Kasumi-1 (cell line): ENCODE results near the gene TCF3.
"Not testable (repeated sequence)": the region's sequence is repeated elsewhere in the genome, so short reads cannot be mapped to it uniquely, and the experiment has no call there.

ENCODE experiments used
- DNase-seq, 2 experiments: peaks; one replicate each; lab custom pipeline; 2025; lab: John Stamatoyannopoulos, UW

Gene TCF3

DNA sequence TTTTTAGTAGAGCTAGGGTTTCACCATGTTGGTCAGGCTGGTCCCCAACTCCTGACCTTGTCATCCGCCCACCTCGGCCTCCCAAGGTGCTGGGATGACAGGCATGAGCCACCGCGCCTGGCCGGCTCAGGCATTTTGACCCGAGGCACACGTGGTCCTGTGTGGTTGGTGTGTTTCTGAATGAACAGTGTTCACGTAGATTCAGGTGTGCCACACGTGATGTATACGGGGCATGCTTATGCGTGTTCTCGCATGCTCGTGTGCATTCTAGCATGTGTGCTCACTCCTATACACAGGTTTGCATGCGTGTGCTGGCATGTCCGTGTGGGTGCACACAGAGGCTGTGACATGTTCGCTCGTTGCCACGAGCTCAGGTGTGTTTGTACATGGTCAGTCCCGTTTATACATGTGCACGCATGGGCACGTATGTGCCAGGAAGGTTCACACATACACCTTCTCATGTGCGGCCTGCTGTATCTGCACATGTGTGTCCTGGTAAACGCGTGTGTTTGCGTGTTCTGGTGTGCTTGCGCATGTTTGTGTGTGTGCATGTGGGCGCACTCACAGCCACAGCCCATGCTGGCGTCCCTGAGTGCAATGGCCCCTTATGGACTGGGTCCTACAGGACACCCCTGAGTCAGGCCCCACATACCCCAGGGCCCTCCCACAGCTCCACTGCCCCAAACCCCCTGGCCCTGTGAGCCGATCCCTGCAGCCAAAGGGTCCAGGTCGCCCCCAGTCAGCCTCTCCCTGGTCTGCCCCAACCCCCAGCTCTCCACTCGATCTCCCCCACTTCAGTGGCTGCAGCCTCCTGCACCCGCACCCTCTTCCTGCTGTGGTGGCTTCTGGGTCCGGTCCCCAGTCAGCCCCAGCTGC lies 20.6 kb upstream of the TCF3 start:
- DNase-seq = no peak

GRCh38 chr19:1672038-1672768 lies 19.8 kb upstream of the TCF3 start:
- DNase-seq = peak; percentile 10 to 25

DNA sequence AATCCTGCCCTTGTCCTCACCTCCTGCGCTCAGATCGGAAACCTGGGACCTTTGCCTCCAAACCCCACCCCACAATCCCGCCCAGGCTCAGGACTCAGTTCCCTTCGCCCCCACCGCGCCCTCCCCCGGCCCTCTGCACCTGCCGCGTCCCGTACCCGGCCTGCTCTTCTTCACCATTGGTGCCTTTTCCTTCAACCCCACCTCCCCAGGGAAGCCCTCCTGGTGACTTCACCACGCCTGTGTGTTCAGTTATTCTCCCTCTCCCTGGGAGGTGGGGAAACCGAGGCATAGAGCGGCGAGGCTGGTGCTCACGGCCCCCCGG lies 19.3 kb upstream of the TCF3 start:
- DNase-seq = peak in 1 of 2 experiments; percentile 44

GRCh38 chr19:1670747-1671146 lies 18.3 kb upstream of the TCF3 start:
- not testable (repeated sequence) for DNase-seq

DNA sequence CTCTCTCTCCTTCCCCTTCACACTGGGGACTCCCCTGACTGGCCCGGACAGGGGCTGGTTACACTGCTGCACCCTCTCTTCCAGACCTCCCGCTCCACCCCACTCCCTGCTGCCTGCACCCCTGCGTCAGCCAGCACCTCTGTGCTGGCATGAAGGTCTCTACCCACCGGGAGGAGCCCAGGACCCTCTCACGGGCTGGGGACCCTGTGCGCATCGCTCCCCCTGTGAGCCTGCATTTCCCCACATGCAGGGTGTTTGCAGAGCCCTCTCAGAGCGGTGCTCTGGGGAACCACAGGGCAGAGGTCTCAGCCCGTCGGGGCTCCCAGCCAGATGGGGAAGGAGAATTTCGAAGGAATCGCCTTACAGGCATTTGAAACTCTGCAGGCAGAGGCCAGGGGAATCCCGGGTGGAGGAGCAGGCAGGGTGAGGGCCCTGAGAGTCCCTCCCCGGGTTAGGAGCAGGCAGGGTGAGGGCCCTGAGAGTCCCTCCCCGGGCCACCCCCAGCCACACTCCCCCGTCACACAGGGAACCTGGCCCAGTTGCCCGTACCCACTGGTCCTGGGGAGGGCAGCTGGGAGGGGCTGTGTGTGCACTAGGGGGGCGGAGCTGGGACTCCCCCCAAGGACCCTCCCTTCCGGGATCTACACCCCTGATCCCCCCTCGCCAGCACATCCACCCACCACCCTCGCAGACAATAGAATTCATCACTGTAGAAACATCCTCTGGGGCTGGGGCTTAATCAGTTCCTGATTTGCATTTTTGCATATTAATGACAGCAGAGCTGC lies 16.3 kb upstream of the TCF3 start:
- DNase-seq = peak in 1 of 2 experiments; percentile 15

DNA sequence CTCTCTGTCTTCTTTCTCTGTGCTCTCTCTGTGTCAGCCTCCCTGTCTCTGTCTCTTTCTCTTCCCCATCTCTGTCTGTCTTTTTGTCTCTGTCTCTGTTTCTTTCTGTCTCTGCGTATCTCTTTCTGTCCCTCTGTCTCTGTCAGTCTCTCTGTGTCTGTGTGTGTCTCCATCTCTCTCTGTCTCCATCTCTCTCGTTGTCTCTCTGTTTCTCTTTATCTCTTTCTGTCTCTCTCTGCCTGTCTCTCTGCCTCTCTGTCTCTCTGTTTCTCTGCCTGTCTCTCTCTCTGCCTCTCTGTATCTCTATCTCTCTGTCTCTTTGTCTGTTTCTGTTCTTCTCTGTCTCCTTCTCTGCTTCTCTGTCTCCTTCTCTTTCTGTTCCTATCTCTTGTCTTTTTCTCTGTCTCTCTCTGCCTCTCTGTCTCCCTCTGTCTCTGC lies 15.7 kb upstream of the TCF3 start:
- DNase-seq = no peak

- DNase-seq = no peak
Observed at GRCh38 chr19:1665565-1666047, 13.2 kb upstream of the TCF3 start.

GRCh38 chr19:1663852-1664251 lies 11.4 kb upstream of the TCF3 start:
- DNase-seq = no peak

DNA sequence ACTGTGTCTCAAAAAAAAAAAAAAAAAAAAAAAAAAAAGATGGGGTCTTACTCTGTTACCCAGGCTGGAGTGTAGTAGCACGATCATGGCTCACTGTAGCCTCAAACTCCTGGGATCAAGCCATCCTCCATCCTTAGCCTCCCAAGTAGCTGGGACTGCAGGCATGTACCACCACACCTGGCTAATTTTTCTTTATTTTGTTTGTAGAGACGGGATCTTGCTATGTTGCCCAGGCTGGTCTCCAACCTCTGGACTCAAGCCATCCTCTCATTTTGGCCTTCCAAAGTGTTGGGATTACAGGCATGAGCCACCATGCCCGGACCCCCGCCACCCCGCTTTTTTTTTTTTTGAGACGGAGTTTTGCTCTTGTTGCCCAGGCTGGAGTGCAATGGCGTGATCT lies 10.8 kb upstream of the TCF3 start:
- not testable (repeated sequence) for DNase-seq

DNA sequence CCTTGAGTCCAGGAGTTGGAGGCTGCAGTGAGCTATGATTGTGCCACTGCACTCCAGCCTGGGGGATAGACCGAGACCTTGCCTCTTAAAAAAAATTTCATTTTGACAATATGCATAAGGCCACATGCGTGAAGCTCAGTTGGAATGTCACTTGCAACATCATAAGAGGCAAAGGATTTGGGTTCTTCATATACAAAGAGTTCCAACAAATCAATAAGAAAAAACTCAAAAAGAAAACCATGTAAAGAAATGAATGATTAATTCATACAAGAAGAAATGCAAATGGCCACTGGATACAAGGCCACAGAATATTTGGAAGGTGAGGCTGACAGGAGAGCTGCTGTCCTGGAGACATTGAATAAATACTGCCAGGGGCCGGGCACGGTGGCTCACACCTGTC lies 9.6 kb upstream of the TCF3 start:
- no peak for DNase-seq

GRCh38 chr19:1659084-1659427 lies 6.6 kb upstream of the TCF3 start:
- DNase-seq = no peak

DNA sequence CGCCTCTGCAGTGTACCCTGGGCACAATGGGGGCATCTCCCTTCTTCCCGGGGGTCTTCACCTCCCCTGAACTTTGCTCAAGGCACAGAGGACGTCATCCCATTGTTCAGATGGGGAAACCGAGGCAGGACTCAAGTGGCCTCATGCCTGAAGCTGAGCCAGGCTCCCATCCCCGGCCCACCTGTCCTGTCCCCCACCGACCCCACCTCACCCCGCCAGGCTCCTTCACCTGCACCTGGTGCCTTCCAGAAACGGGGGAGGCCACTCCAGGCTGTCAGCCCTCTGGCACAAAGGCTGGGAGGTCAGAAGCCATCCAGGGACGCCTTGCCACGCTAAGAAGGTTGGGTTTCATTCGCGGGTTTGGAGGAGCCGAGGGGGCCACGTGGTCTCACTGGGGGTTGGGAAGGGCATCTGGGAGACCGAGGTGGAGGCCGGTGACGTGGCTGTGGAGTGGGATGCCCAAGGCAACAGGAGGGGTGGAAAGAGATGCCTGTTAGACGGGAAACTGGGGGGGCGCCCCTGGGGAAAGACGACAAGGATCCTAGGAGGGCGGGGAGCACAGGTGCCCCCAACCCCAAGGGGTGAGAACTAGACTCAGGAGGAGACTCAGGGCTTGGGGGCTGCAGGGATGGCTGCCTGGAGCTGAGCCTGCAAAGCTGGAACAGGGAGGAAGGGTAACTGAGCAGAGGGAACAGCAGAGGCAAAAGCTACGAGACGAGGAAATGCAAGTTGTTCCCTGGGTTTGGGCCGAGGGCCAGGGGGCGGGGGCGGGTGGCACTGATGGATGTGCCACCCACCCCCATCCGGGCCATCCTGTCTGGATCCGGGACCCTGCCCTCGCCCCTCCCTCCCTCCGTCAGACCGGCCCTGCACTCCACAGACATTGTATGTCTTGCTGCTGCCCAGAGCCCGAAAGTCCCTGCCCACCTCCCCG lies 6.0 kb upstream of the TCF3 start:
- DNase-seq = no peak

DNA sequence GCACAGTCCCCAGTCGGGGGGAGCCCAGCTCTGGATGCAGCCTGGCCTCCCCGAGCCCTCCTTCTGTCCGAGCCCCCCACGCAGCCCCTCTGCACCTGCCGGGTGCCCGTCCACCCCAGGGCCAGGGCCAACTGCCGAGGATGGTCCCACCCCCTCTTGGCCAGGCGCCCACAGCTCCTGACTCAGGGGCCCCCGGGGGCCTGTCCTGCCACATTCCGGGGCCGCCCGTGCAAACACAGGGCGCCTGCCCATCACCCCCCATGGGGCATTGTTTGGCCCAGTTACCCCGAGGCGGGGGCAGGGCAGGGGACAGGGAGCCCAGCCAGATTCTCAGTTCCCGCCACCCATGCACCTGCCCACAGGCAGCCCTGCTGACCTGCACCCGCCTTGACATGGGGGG lies 5.3 kb upstream of the TCF3 start:
- DNase-seq = no peak

DNA sequence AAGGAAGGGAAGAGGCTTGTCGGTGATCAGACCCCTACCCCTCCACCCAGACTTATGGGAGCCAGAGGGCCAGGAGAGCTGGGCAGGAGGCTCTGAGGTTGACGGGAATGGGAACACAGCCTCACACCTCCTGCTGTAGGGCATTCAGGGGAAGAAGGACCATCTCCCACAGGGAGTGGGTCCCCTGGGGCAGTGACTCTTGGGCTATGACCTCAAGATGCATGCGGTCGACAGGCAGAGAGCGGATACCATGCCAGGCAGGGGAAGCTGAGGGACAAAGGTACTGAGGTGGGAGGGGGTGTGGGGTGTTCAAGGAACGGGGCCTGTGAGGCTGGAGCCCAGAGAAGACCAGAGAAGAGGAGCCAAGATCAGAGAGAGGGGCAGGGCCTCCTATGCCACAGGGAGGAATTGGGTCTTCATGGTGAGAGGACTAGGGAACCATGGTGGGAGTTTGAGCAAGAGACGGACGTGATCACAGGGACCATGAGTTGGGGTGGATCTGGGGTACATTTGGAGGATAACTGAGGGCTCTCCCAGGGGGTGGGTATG lies 4.6 kb upstream of the TCF3 start:
- no peak for DNase-seq

- DNase-seq = no peak
Observed at GRCh38 chr19:1655987-1656608, 3.7 kb upstream of the TCF3 start.

GRCh38 chr19:1655131-1655981 lies 2.9 kb upstream of the TCF3 start:
- DNase-seq = no peak

- no peak for DNase-seq
Observed at GRCh38 chr19:1654178-1654792, 1.9 kb upstream of the TCF3 start.

DNA sequence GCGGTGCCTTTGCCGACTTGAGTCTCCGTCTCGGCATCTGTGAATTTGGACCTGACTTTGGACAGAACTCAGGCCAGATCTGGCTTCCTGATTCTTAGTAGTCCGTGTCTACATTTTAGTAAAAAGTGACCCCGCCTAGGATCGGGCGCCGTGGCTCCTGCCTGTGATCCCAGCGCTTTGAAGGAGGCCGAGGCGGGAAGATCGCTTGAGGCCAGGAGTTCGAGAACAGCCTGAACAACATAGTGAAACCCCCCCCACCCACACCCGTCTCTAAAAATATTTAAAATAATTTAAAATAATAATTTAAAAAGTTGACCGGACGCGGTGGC lies 849 bp upstream of the TCF3 start:
- peak in 1 of 2 experiments; percentile 52 for DNase-seq

GRCh38 chr19:1651568-1652291 lies 685 bp downstream of the TCF3 start:
- no peak for DNase-seq
